OCI-LY3 (cell line): ENCODE data around the gene CLDN15.
"Not testable (repeated sequence)": the region's sequence is repeated elsewhere in the genome, so short reads cannot be mapped to it uniquely, and the experiment has no call there.

Source experiments
- H2AFZ ChIP-seq: fragments of 200-600, 300-600 bp; shearing (Covaris generic); 2 replicates; pipeline ENCODE4 v1.6.0; 2014; ENCODE audit warnings: antibody characterized with exemption, low read depth, low read length
- H3K27ac ChIP-seq: fragments of 200-600, 300-600 bp; sonication (generic); 2 replicates; pipeline ENCODE4 v1.5.1; 2014; ENCODE audit warnings: mild to moderate bottlenecking, low read length, moderate library complexity, mixed read lengths
- H3K27me3 ChIP-seq: fragments of 200-600, 300-600 bp; sonication (generic); 2 replicates; pipeline ENCODE4 v1.6.1; 2014; ENCODE audit warnings: low read depth, low read length, mixed read lengths
- H3K36me3 ChIP-seq: fragments of 200-600, 300-600 bp; sonication (generic); replicated peaks from 2 replicates; pipeline ENCODE3; 2014; ENCODE audit warnings: low read depth, low read length, mixed read lengths
- H3K4me1 ChIP-seq: fragments of 300-600, 200-600 bp; sonication (generic); 2 replicates; pipeline ENCODE4 v1.6.1; 2014; ENCODE audit warnings: low read length, mixed read lengths
- H3K4me2 ChIP-seq: fragments of 200-600, 300-600 bp; sonication (generic); 2 replicates; pipeline ENCODE4 v1.6.1; 2014; ENCODE audit warnings: low read length, mixed read lengths
- H3K4me3 ChIP-seq: fragments of 300-600, 200-600 bp; sonication (generic); 2 replicates; pipeline ENCODE4 v1.5.1; 2014; ENCODE audit warnings: antibody characterized with exemption, mild to moderate bottlenecking, low read length, moderate library complexity
- H3K79me2 ChIP-seq: fragments of 300-600, 200-600 bp; shearing (Covaris generic); 2 replicates; pipeline ENCODE4 v1.6.1; 2014; ENCODE audit warnings: mild to moderate bottlenecking, low read length, mixed read lengths
- H3K9ac ChIP-seq: fragments of 300-600, 200-600 bp; shearing (Covaris generic); 2 replicates; pipeline ENCODE4 v1.6.0; 2014; ENCODE audit warnings: mild to moderate bottlenecking, low read length, moderate library complexity
- H3K9me3 ChIP-seq: fragments of 200-600, 300-600 bp; shearing (Covaris generic); 2 replicates; pipeline ENCODE4 v1.6.1; 2014; ENCODE audit warnings: low read length, mixed read lengths; ENCODE audit not compliant: insufficient read depth
- H4K20me1 ChIP-seq: fragments of 200-600, 300-600 bp; sonication (generic); 2 replicates; pipeline ENCODE4 v1.6.1; 2016; ENCODE audit warnings: low read length, mixed read lengths; ENCODE audit not compliant: insufficient read depth
- CTCF ChIP-seq: fragments of 200-600, 300-600 bp; sonication (generic); IDR thresholded peaks from 2 replicates; pipeline ENCODE4 v1.5.1; 2014; ENCODE audit warnings: antibody characterized with exemption, low read length, low read depth
- EZH2phosphoT487 ChIP-seq: fragments of 200-600 bp; shearing (Covaris generic); IDR thresholded peaks from 2 replicates; pipeline ENCODE4 v1.6.1; 2018; ENCODE audit warnings: antibody characterized with exemption, mixed run types, low read depth

The CLDN15 gene

GRCh38 chr7:101255796-101256195, 18.2 kb upstream of the CLDN15 start:
- H3K27me3 ChIP-seq, result no peaks in the 10 kb centered on the region
- H3K9me3 ChIP-seq, result no peaks in the 10 kb centered on the region
- peaks cover 4% of the 10 kb centered on the region for H3K36me3 ChIP-seq
- H4K20me1 ChIP-seq, result no peaks in the 10 kb centered on the region
- no peak overlapping the region for H3K9ac ChIP-seq
- H3K27ac ChIP-seq, result no peak overlapping the region
- no peak overlapping the region for H2AFZ ChIP-seq
- TF ChIP-seq EZH2phosphoT487 (no peak), CTCF (no peak)
- H3K4me3 ChIP-seq, result no peak overlapping the region
- H3K79me2 ChIP-seq, result peaks cover 13% of the 10 kb centered on the region
- H3K4me2 ChIP-seq, result no peak overlapping the region
- H3K4me1 ChIP-seq, result peaks cover 9% of the 10 kb centered on the region

- H4K20me1 ChIP-seq, H2AFZ ChIP-seq, H3K9me3 ChIP-seq, H3K9ac ChIP-seq, H3K27ac ChIP-seq, H3K27me3 ChIP-seq: not testable (repeated sequence)
- peaks cover 10% of the 10 kb centered on the region for H3K36me3 ChIP-seq
- H3K4me3 ChIP-seq, result peak overlapping the region; percentile 97
- H3K79me2 ChIP-seq, result peaks cover 37% of the 10 kb centered on the region
- H3K4me2 ChIP-seq, result peak overlapping the region; percentile 64
- H3K4me1 ChIP-seq, result peaks cover 21% of the 10 kb centered on the region
Measured at GRCh38 chr7:101253199-101253598, 15.6 kb upstream of the CLDN15 start.

GRCh38 chr7:101251871-101252659, 14.5 kb upstream of the CLDN15 start:
- H3K27ac ChIP-seq, result peak overlapping the region; percentile 89
- TF ChIP-seq EZH2phosphoT487 (no peak), CTCF (no peak)
- H3K4me3 ChIP-seq, result peak overlapping the region; percentile 97
- peaks cover 17% of the 10 kb centered on the region for H3K36me3 ChIP-seq
- H3K9me3 ChIP-seq, result no peaks in the 10 kb centered on the region
- H3K4me1 ChIP-seq, result peaks cover 21% of the 10 kb centered on the region
- H3K9ac ChIP-seq, result peak overlapping the region; percentile 87
- peaks cover 45% of the 10 kb centered on the region for H3K79me2 ChIP-seq
- peak overlapping the region; percentile 83 for H2AFZ ChIP-seq
- H4K20me1 ChIP-seq, result 0 out of 2 replicates have a peak, but pooled peaks cover 2% of the 10 kb centered on the region
- H3K27me3 ChIP-seq, result no peaks in the 10 kb centered on the region
- peak overlapping the region; percentile 67 for H3K4me2 ChIP-seq

GRCh38 chr7:101250324-101250723, 12.7 kb upstream of the CLDN15 start:
- Histone ChIP-seq H4K20me1 (0 out of 2 replicates have a peak, but pooled peaks cover 2% of the 10 kb centered on the region), H3K27ac (peak overlapping the region; percentile 89), H2AFZ (no peak overlapping the region), H3K4me2 (peak overlapping the region; percentile 67), H3K27me3 (no peaks in the 10 kb centered on the region), H3K79me2 (peaks cover 62% of the 10 kb centered on the region), H3K4me3 (peak overlapping the region; percentile 97), H3K36me3 (peaks cover 21% of the 10 kb centered on the region), H3K9ac (peak overlapping the region; percentile 58; the same call in 1 of the 2 replicates), H3K9me3 (no peaks in the 10 kb centered on the region), H3K4me1 (peaks cover 22% of the 10 kb centered on the region)
- TF ChIP-seq CTCF (no peak), EZH2phosphoT487 (no peak)
